AG10803 (cell line): ENCODE data around the gene CCDC146.

ENCODE experiments used
- DNase-seq: peaks from one replicate; pipeline ENCODE4 v3.0.0; 2010; ENCODE audit warnings: low read depth
- H3K4me3 ChIP-seq: 2 replicates; pipeline ENCODE4 v1.5.1; 2011; ENCODE audit warnings: mild to moderate bottlenecking, low read length, control low read depth
- CTCF ChIP-seq: conservative IDR thresholded peaks from 2 replicates; pipeline ENCODE4 v1.5.1; 2011; ENCODE audit warnings: mild to moderate bottlenecking, low read length, control low read depth, inconsistent platforms

Gene CCDC146

DNA sequence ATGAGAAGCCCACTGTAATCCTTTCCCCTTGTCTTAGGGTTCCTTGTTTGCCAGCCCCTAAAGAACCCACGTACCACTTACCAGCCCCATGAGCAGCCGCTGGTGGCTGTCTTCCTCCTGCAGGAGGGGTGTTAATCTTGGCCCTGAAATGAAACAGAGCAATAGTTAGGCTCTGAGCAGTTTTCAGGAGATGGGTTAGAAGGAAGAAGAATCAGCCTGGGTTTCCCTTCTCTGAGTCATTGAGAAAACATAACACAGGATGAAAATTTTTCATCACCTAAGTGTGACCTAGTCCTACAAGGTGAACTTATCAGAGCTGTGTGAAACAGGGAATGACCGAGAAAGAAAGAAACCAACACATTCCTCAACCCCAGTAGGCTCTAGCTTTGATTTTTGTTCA, 203.7 kb downstream of the CCDC146 start:
- no peak overlapping the region for H3K4me3 ChIP-seq
- DNase-seq: no peak
- TF ChIP-seq CTCF: no peak

GRCh38 chr7:77327067-77327931, 204.9 kb downstream of the CCDC146 start:
- no peak for TF ChIP-seq CTCF
- peak; percentile 87 for DNase-seq
- no peak overlapping the region for H3K4me3 ChIP-seq

DNA sequence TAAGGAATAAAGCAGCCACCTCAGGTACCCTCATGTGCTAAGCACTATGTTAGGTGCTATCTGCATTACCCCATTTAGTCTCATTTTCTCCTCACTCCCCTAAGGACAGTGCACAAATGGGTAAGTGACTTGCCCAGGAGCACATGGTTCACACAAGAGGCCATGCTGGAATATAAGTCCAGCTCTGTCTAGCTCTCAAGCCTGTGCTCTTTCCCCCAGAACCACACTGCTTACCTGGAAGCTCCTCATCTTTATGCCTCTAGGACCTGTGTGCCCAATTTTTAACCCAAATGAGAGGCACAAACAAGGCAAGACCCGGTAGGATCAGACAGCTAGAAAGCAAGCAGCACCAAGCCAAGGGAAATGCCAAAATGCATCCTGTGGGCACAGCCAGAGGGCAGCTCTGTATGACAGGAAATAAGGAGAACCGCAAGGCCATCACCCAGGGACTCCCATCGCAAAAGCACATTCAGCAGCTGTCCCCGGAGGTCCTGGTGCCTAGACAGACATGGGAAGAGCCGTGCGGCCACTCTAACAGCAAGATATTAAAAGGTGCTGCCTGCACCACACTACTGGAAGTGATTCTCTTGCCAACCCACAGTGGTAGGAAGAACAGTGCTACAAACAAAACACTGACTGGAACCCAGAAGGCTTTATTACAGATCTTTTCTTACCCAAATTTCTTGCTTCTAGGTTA, 205.7 kb downstream of the CCDC146 start:
- TF ChIP-seq CTCF: 0 out of 2 replicates have a peak, but pooled peaks have one; percentile 2
- no peak overlapping the region for H3K4me3 ChIP-seq
- DNase-seq: no peak

DNA sequence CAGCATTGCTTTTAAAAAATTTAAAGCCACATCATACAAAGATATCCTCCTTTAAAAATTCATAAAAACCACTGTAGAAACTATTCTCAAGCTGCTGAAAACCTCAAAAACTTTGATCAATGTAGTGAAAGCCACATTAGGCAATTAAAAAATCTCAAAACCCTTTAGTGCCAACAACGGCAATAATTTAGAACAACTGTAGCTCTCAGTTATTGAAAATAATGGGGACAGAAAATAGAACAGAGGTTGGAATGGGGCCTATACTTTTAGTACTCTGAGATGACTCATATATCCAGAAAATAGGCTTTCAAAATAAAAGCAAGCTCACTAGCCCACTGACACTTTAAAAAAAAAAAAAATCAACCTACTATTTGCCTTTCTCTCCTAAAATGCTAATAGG, 206.3 kb downstream of the CCDC146 start:
- DNase-seq: peak; percentile 70
- no peak for TF ChIP-seq CTCF
- no peak overlapping the region for H3K4me3 ChIP-seq

- no peak for TF ChIP-seq CTCF
- H3K4me3 ChIP-seq: no peak overlapping the region
- no peak for DNase-seq
These were observed 207.2 kb downstream of the CCDC146 start for GRCh38 chr7:77329466-77330168.

- DNase-seq: peak; percentile 16
- no peak overlapping the region for H3K4me3 ChIP-seq
- no peak for TF ChIP-seq CTCF
These were observed 207.9 kb downstream of the CCDC146 start for GRCh38 chr7:77330169-77330882.
